ENCODE results near the gene EXOC3L4.

DNA sequence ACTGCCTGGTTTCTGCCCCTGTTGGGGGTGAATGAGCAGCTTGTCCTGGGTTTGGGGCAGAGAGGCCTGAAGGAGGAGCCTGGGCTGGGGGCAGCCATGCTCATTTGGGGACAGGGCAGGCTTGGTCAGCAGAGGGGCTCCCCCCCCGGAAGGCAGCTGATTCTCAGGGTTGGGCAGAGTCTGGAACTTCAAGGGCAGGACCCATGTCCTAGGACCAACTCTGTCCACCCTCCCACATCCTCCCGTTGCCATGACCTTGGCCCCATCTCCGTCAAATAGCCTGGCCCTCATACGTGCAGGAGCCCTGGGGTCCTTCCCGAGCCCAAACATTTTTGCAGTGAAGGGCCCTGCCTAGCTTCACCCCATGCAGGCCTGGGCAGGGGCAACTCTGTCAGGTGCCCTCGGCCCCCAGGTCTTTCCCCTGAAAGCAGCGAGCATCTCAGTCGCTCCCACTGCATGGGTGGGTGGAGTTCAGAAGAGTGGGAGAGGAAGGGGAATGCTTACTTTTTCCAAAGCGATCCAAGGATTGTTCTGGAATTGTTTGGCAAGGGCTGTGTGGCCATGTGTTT is 61.4 kb downstream of the EXOC3L4 start:
- TF ChIP-seq, protein P1, sequence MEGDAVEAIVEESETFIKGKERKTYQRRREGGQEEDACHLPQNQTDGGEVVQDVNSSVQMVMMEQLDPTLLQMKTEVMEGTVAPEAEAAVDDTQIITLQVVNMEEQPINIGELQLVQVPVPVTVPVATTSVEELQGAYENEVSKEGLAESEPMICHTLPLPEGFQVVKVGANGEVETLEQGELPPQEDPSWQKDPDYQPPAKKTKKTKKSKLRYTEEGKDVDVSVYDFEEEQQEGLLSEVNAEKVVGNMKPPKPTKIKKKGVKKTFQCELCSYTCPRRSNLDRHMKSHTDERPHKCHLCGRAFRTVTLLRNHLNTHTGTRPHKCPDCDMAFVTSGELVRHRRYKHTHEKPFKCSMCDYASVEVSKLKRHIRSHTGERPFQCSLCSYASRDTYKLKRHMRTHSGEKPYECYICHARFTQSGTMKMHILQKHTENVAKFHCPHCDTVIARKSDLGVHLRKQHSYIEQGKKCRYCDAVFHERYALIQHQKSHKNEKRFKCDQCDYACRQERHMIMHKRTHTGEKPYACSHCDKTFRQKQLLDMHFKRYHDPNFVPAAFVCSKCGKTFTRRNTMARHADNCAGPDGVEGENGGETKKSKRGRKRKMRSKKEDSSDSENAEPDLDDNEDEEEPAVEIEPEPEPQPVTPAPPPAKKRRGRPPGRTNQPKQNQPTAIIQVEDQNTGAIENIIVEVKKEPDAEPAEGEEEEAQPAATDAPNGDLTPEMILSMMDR (IDR thresholded peaks at IDR 0.05), result no peak
- no peak for TF ChIP-seq POLR2A (IDR thresholded peaks at IDR 0.05)

Measured in right lobe of liver (tissue), 4 donors.